GM12878 (cell line): ENCODE data around the gene ZBED3. TPM values are rescaled to one million over a fixed set of nuclear protein-coding genes. Genes with fewer than 3 reads are reported as not detected.

Source experiments
- ATF7 ChIP-seq: fragments of 450-650 bp; IDR thresholded peaks from 2 replicates; pipeline ENCODE4 v1.6.1; 2016; ENCODE audit warnings: low read depth, mild to moderate bottlenecking
- CEBPB ChIP-seq, 2 experiments: fragments of 150-350 bp in 1 of 2; IDR thresholded peaks; 2 replicates each; pipeline ENCODE4 v1.6.1; 2012 to 2014; ENCODE audit warnings: low read depth in 2 of 2, low read length in 2 of 2, borderline replicate concordance in 1 of 2, inconsistent platforms in 1 of 2
- CHD4 ChIP-seq: fragments of 200-600 bp; sonication (generic); IDR thresholded peaks from 2 replicates; pipeline ENCODE4 v1.6.1; 2016; ENCODE audit warnings: mild to moderate bottlenecking
- GABPA ChIP-seq: IDR thresholded peaks from 2 replicates; pipeline ENCODE4 v1.6.1; 2014; ENCODE audit warnings: antibody characterized with exemption, low read depth, mild to moderate bottlenecking, inconsistent platforms
- JUNB ChIP-seq: IDR thresholded peaks from 2 replicates; pipeline ENCODE4 v1.6.1; 2016; ENCODE audit warnings: antibody characterized with exemption, mild to moderate bottlenecking
- LARP7 ChIP-seq: fragments of 450-650 bp; IDR thresholded peaks from 2 replicates; pipeline ENCODE4 v1.6.1; 2017; ENCODE audit warnings: mild to moderate bottlenecking
- MTA2 ChIP-seq: fragments of 450-650 bp; IDR thresholded peaks from 2 replicates; pipeline ENCODE4 v1.6.1; 2016; ENCODE audit warnings: low read depth, mild to moderate bottlenecking, moderate library complexity
- RAD51 ChIP-seq: fragments of 450-650 bp; IDR thresholded peaks from 2 replicates; pipeline ENCODE4 v1.6.1; 2016; ENCODE audit warnings: moderate library complexity, mild to moderate bottlenecking, inconsistent platforms
- SIN3A ChIP-seq: IDR thresholded peaks from 2 replicates; pipeline ENCODE4 v1.6.1; 2012; ENCODE audit warnings: low read depth, low read length, improper control_type of control experiment
- SKIL ChIP-seq: fragments of 450-650 bp; IDR thresholded peaks from 2 replicates; pipeline ENCODE4 v1.6.1; 2017; ENCODE audit warnings: mild to moderate bottlenecking, low read depth, inconsistent platforms; ENCODE audit not compliant: poor library complexity, severe bottlenecking
- SMAD1 ChIP-seq: fragments of 450-650 bp; IDR thresholded peaks from 2 replicates; pipeline ENCODE4 v1.6.1; 2018; ENCODE audit warnings: mild to moderate bottlenecking, low read depth; ENCODE audit not compliant: partially characterized antibody
- SMC3 ChIP-seq: IDR thresholded peaks from 2 replicates; pipeline ENCODE4 v1.6.1; 2011; ENCODE audit warnings: low read length, improper control_type of control experiment, borderline replicate concordance
- WRNIP1 ChIP-seq: IDR thresholded peaks from 2 replicates; pipeline ENCODE4 v1.6.1; 2011; ENCODE audit warnings: low read depth, low read length, improper control_type of control experiment, borderline replicate concordance
- YBX1 ChIP-seq: fragments of 450-650 bp; IDR thresholded peaks from 2 replicates; pipeline ENCODE4 v1.6.1; 2016; ENCODE audit warnings: antibody characterized with exemption
- ZBED1 ChIP-seq: IDR thresholded peaks from 2 replicates; pipeline ENCODE4 v1.6.1; 2016; ENCODE audit warnings: borderline replicate concordance
- ZNF687 ChIP-seq: fragments of 450-650 bp; IDR thresholded peaks from 2 replicates; pipeline ENCODE4 v1.6.1; 2017; ENCODE audit warnings: mild to moderate bottlenecking, moderate library complexity
- polyA plus RNA-seq, 11 experiments: library from polyadenylated mRNA; depleted of rRNA in 4 of 11; unstranded in 6 of 11; stranded (reverse) in 5 of 11; fragments of >200 nt; fragmentation: Nextera tagmentation in 4 of 11; fragmentation: Illumina TruSeq in 1 of 11; extraction: Ambion mirVana in 4 of 11; extraction: Trizol in 1 of 11; gene quantifications; 1 replicate in 1 of 11; 2 replicates in 10 of 11; pipeline versions ENCODE4 v1.2.1 to v1.2.3, GENCODE V29; 2011 to 2016; ENCODE audit warnings: inconsistent platforms in 2 of 11, missing spikeins in 2 of 11, low read depth in 1 of 11
- total RNA-seq, 4 experiments: library from RNA; depleted of rRNA in 3 of 4; stranded (reverse); fragments of >200 nt in 3 of 4; fragmentation: Illumina TruSeq in 1 of 4; extraction: Trizol in 1 of 4; gene quantifications; 2 replicates each; pipeline versions ENCODE4 v1.2.1 to v1.2.3, GENCODE V29; 2013 to 2021
- TF ChIP-seq, protein P1 (sequence below): fragments of 450-650 bp; IDR thresholded peaks from 2 replicates; pipeline ENCODE4 v1.6.1; 2017; ENCODE audit warnings: low read depth, mild to moderate bottlenecking, moderate library complexity
- TF ChIP-seq, protein P2 (sequence below): fragments of 450-650 bp; IDR thresholded peaks from 2 replicates; pipeline ENCODE4 v1.6.1; 2017; ENCODE audit warnings: mild to moderate bottlenecking, moderate library complexity

Gene ZBED3
- total and polyA plus RNA-seq, 10 of the 15 experiments (the other 5 are each of a cell fraction or from before 2014, with no cell fraction given): 1.0 to 16.9 (median 2.5) TPM

DNA sequence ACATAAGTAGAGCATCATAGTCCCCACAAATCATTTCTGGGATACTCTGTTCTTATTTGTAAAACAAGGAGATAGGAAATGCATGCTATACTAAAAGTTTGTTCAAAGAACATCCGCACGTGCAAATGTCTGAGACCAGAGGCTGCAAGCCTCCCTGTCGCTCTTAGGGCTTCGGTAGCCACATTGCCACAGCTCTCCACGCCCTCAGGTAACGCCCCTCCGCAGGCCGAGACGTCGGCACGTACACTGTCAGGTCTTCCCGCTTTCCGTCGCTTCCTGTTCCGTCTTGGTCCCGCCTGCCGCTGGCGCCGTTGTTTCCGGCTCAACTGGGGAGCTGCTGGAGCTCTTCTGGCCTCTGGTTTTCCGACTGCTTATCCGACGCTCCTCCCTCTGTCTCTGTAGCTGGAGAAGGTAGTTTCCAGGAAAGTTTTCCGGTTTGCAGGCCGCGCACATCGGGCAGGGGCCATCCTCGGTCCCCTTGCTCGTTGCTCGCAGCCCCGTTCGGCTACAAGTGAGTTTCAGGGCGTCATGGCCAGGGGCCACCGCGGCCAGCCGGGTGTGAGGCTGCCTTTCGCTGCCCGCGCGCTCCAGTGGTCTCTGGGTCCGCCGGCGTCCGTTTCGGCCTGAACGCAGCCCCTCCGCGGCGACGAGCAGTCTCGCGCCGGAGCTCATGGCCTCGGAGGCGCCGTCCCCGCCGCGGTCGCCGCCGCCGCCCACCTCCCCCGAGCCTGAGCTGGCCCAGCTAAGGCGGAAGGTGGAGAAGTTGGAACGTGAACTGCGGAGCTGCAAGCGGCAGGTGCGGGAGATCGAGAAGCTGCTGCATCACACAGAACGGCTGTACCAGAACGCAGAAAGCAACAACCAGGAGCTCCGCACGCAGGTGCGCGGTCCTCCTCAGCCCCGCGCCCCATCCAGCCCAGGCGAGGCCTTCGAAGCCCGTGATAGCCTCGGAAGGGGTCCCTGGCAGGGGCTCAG is 56.7 kb downstream of the ZBED3 start, which contains the start of gene AGGF1 (continued):
- TF ChIP-seq, protein P1, sequence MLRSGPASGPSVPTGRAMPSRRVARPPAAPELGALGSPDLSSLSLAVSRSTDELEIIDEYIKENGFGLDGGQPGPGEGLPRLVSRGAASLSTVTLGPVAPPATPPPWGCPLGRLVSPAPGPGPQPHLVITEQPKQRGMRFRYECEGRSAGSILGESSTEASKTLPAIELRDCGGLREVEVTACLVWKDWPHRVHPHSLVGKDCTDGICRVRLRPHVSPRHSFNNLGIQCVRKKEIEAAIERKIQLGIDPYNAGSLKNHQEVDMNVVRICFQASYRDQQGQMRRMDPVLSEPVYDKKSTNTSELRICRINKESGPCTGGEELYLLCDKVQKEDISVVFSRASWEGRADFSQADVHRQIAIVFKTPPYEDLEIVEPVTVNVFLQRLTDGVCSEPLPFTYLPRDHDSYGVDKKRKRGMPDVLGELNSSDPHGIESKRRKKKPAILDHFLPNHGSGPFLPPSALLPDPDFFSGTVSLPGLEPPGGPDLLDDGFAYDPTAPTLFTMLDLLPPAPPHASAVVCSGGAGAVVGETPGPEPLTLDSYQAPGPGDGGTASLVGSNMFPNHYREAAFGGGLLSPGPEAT: peak; percentile 56; the same call in 1 of the 2 replicates
- TF ChIP-seq CEBPB (IDR thresholded peaks at IDR 0.05; ENCODE audit: borderline replicate concordance in 1 of 2, low read depth in 2 of 2, low read length in 2 of 2): no peak
- TF ChIP-seq CHD4: no peak
- no peak for TF ChIP-seq RAD51
- no peak for TF ChIP-seq SMC3
- TF ChIP-seq SKIL: no peak
- no peak for TF ChIP-seq SMAD1
- TF ChIP-seq WRNIP1: no peak
- no peak for TF ChIP-seq JUNB
- TF ChIP-seq, protein P2, sequence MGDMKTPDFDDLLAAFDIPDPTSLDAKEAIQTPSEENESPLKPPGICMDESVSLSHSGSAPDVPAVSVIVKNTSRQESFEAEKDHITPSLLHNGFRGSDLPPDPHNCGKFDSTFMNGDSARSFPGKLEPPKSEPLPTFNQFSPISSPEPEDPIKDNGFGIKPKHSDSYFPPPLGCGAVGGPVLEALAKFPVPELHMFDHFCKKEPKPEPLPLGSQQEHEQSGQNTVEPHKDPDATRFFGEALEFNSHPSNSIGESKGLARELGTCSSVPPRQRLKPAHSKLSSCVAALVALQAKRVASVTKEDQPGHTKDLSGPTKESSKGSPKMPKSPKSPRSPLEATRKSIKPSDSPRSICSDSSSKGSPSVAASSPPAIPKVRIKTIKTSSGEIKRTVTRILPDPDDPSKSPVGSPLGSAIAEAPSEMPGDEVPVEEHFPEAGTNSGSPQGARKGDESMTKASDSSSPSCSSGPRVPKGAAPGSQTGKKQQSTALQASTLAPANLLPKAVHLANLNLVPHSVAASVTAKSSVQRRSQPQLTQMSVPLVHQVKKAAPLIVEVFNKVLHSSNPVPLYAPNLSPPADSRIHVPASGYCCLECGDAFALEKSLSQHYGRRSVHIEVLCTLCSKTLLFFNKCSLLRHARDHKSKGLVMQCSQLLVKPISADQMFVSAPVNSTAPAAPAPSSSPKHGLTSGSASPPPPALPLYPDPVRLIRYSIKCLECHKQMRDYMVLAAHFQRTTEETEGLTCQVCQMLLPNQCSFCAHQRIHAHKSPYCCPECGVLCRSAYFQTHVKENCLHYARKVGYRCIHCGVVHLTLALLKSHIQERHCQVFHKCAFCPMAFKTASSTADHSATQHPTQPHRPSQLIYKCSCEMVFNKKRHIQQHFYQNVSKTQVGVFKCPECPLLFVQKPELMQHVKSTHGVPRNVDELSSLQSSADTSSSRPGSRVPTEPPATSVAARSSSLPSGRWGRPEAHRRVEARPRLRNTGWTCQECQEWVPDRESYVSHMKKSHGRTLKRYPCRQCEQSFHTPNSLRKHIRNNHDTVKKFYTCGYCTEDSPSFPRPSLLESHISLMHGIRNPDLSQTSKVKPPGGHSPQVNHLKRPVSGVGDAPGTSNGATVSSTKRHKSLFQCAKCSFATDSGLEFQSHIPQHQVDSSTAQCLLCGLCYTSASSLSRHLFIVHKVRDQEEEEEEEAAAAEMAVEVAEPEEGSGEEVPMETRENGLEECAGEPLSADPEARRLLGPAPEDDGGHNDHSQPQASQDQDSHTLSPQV: no peak
- TF ChIP-seq ZBED1: no peak
- no peak for TF ChIP-seq YBX1
- TF ChIP-seq SIN3A: no peak
- TF ChIP-seq GABPA: peak; percentile 93
- 0 out of 2 replicates have a peak, but pooled peaks have one; percentile 29 for TF ChIP-seq ATF7
- peak; percentile 79 for TF ChIP-seq LARP7
- TF ChIP-seq ZNF687: peak; percentile 85
- TF ChIP-seq MTA2: no peak
